IPS-18a (cell line): ENCODE results near the gene NARS2.
"Not testable (repeated sequence)": the region's sequence is repeated elsewhere in the genome, so short reads cannot be mapped to it uniquely, and the experiment has no call there.

Source experiments
- H3K27ac ChIP-seq: one replicate; pipeline ENCODE4 v1.5.1; 2013; ENCODE audit warnings: low read length
- H3K27me3 ChIP-seq: one replicate; pipeline ENCODE4 v1.6.1; 2013; ENCODE audit warnings: mild to moderate bottlenecking, low read length; ENCODE audit not compliant: control insufficient read depth, insufficient read depth
- H3K36me3 ChIP-seq: one replicate; pipeline ENCODE4 v1.6.1; 2013; ENCODE audit warnings: low read depth, low read length; ENCODE audit not compliant: control insufficient read depth
- H3K4me1 ChIP-seq: one replicate; pipeline ENCODE4 v1.6.1; 2013; ENCODE audit warnings: low read depth, low read length; ENCODE audit not compliant: control insufficient read depth
- H3K4me3 ChIP-seq: one replicate; pipeline ENCODE4 v1.5.1; 2013; ENCODE audit warnings: low read length
- H3K9ac ChIP-seq: one replicate; pipeline ENCODE4 v1.6.1; 2013; ENCODE audit warnings: mild to moderate bottlenecking, low read length, moderate library complexity
- H3K9me3 ChIP-seq: one replicate; pipeline ENCODE4 v1.6.1; 2013; ENCODE audit warnings: low read depth, low read length; ENCODE audit not compliant: control insufficient read depth

Gene NARS2

DNA sequence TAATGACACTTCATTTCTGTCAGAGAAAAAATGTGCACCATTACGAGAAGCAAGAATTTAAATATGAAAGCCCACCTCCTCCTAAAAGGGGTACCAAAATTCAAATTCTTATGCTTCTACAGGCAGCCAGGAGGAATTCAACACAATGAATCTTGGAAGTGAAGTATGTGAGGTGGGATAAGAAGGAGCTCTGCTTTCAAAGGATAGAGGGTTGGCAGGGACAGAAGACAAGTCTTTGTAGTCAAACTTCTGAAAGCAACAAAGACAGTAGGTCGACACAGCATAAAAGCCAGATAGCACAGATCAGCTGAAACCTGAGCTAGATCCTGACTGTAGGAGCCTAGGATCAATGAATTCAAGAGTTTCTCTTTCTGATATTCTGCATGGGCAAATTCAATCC lies 17.4 kb downstream of the NARS2 start:
- H3K4me3 ChIP-seq = no peak overlapping the region
- no peaks in the 10 kb centered on the region for H3K27me3 ChIP-seq
- peaks cover 12% of the 10 kb centered on the region for H3K4me1 ChIP-seq
- H3K36me3 ChIP-seq = peaks cover 6% of the 10 kb centered on the region
- H3K27ac ChIP-seq = no peak overlapping the region
- no peaks in the 10 kb centered on the region for H3K9me3 ChIP-seq
- H3K9ac ChIP-seq = no peak overlapping the region

DNA sequence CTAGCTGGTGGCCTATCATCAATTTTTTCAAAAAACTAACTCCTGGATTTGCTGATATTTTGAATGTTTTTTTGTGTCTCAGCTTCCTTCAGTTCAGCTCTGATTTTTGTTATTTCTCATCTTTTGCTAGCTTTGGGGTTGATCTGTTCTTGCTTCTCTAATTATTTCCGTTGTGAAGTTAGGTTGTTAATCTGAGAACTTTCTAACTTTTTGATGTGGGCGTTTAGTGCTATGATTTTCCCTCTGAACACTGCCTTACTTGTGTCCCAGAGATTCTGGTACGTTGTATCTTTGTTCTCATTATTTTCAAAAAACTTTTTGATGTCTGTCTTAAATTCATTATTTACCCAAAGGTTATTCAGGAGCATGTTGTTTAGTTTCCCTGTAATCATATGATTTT lies 19.1 kb downstream of the NARS2 start:
- Histone ChIP-seq H3K4me1 (peaks cover 17% of the 10 kb centered on the region), H3K4me3 (no peak overlapping the region), H3K9me3 (no peaks in the 10 kb centered on the region), H3K9ac (no peak overlapping the region), H3K36me3 (peaks cover 2% of the 10 kb centered on the region), H3K27me3 (no peaks in the 10 kb centered on the region), H3K27ac (no peak overlapping the region)

DNA sequence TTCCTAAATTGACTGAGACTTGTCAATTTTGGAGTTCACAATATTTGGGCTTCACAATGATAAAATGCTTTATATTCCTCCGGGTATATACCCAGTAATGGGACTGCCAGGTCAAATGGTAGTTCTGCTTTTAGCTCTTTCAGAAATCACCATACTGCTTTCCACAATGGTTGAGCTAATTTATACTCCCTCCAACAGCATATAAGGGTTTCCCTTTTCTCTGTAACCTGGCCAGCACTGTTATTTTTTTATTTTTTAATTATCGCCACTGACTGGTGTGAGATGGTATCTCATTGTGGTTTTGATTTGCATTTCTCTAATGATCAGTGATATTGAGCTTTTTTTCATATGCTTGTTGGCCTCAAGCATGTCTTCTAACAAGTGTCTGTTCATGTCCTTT lies 21.8 kb downstream of the NARS2 start:
- Histone ChIP-seq H3K27ac (no peak overlapping the region), H3K9ac (no peak overlapping the region), H3K9me3 (no peaks in the 10 kb centered on the region)

DNA sequence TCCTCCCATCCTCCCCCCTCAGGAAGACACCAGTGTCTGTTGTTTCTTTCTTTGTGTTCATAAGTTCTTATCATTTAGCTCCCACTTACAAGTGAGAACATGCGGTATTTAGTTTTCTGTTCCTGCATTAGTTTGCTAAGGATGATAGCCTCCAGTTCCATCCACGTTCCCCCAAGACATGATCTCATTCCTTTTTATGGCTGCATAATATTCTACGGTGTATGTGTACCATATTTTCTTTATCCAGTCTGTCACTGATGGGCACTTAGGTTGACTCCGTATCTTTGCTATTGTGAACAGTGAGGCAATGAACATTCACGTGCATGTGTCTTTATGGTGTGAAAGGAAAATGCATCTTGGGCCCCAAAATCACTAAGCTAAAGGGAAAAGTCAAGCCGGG lies 22.5 kb downstream of the NARS2 start:
- not testable (repeated sequence) for H3K9ac ChIP-seq, H3K9me3 ChIP-seq, H3K27ac ChIP-seq, H3K36me3 ChIP-seq, H3K27me3 ChIP-seq, H3K4me3 ChIP-seq
- H3K4me1 ChIP-seq = peaks cover 26% of the 10 kb centered on the region

More for the DNA sequence above, 21.8 kb downstream of the NARS2 start:
- H3K27me3 ChIP-seq = no peaks in the 10 kb centered on the region
- peaks cover 2% of the 10 kb centered on the region for H3K36me3 ChIP-seq
- H3K4me3 ChIP-seq = no peak overlapping the region
- peaks cover 31% of the 10 kb centered on the region for H3K4me1 ChIP-seq

DNA sequence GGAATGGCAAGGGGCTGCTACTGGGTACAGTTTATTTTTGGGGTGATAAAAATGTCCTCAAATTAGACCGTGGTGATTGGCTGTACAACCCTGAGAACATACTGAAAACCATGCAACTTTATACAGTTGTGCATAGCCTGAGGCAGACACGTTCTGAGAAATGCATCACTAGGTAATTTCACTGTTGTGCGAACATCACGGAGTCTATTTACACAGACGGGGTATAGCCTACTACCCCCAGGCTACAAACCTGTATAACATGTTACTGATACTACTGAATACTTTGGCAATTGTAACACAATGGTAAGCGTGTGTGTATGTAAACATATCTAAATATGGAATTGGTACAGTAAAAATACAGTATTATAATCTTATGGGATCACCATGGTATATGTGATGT lies 23.6 kb downstream of the NARS2 start:
- Histone ChIP-seq H3K27ac (no peak overlapping the region), H3K9me3 (no peaks in the 10 kb centered on the region), H3K9ac (no peak overlapping the region), H3K4me1 (peaks cover 25% of the 10 kb centered on the region), H3K27me3 (no peaks in the 10 kb centered on the region), H3K36me3 (peaks cover 2% of the 10 kb centered on the region), H3K4me3 (no peak overlapping the region)

DNA sequence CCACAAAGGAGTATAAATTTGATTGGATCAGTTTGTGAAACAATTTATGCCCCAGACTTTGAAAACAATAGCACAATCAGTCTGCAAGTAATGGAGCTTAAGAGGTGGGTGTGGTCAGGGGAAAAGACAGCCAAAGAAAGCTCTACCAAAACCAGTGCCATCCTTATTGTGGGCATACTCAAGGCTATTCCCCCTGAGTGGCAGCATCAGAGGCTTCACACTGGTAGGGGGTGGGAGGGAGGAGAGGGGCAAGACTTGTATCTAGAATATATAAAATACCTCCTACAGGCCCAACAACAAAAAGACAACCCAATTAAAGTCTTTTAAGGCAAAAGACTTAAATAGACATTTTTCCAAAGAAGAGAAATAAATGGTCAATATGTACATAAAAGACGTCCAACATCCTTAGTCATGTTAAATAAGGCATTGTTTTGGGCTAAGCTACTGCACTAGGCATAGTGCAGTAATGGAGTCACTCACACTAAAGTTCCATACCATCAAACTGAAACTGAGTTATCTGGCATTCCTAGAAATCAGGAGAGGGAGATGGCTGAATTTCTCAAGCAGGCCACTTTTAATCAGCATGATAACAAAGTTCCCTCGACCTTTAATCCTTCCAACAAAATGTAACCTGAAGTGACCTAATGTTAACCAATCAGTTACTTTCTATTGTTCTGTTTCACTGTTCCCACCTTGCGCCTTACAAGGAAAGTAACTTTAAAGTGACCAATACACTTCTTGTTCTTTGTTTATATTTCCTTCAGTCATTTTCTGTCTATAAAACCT lies 24.8 kb downstream of the NARS2 start:
- Histone ChIP-seq H3K27ac (peak overlapping the region; percentile 11), H3K4me3 (peak overlapping the region; percentile 32), H3K9ac (peak overlapping the region; percentile 19)

DNA sequence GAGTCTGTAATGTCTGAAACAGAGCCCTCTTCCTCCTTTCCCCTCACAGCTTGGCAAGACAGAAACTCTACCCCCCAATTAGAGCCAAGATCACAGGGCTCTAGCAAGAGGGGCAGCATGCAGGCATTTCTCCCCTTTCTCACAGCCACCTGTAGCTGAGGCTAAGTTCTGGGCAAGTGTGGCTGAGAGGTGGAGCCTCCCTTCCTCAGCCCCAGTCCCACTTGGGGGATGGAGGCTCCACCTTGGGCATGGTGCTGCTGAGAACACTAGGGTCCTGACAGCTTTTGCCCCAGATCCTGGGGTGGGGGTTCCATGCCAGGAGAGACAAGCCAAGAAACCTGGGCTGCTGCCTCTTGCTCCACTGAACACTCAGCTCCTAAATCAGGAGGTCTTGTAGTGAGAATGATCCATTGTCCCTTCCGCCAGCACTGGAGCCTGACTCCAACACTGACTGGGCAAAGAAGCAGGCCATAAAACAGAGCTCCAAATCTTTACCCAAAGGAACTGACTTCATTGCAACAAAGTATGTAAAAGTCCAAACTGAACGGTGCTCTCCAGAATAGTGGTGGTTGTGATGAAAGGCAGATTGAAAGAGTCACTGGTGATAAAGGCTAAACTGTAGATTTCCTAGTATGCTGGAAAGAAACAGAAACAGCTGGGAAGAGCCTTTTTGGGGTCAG lies 25.6 kb downstream of the NARS2 start:
- H3K9me3 ChIP-seq = no peaks in the 10 kb centered on the region
- no peaks in the 10 kb centered on the region for H3K36me3 ChIP-seq
- H3K4me3 ChIP-seq = no peak overlapping the region
- no peaks in the 10 kb centered on the region for H3K27me3 ChIP-seq
- no peak overlapping the region for H3K9ac ChIP-seq
- H3K27ac ChIP-seq = peak overlapping the region; percentile 0
- peaks cover 25% of the 10 kb centered on the region for H3K4me1 ChIP-seq

More for the DNA sequence above, 24.8 kb downstream of the NARS2 start:
- Histone ChIP-seq H3K4me1 (peaks cover 25% of the 10 kb centered on the region), H3K9me3 (no peaks in the 10 kb centered on the region), H3K36me3 (peaks cover 1% of the 10 kb centered on the region), H3K27me3 (no peaks in the 10 kb centered on the region)

DNA sequence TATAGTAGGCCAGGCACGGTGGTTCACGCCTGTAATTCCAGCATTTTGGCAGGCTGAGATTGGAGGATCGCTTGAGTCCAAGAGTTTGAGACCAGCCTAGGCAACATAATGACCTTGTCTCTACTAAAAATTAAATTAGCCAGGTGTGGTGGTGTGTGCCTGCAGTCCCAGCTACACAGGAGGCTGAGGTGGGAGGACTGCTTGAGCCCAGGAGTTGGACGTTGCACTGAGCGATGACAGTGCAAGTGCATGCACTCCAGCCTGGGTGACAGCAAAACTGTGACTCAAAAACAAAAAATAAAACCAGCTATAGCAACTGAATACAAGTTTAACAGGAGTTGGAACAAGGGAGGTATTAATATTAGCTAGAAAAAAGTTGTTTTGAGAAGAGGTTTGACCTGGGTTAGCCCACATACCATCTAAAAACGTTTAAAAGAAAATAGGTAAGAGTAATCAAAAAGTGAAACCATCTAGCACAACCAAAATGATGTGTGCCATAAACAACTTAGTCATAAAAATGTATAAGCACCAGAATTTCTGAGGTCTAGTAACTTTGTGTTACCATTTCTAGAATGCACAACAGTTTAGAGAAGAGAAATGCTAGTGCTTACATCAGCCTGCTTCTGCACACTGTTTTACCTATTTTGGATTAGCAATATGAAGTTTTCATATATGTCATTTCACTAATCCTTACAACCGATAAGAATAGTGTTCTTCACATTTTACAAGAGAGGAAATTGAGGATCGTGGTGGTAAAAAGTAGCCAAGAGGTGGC lies 26.5 kb downstream of the NARS2 start:
- Histone ChIP-seq H3K4me1 (peaks cover 25% of the 10 kb centered on the region), H3K27ac (no peak overlapping the region), H3K27me3 (no peaks in the 10 kb centered on the region), H3K36me3 (no peaks in the 10 kb centered on the region), H3K4me3 (no peak overlapping the region), H3K9me3 (no peaks in the 10 kb centered on the region), H3K9ac (no peak overlapping the region)

DNA sequence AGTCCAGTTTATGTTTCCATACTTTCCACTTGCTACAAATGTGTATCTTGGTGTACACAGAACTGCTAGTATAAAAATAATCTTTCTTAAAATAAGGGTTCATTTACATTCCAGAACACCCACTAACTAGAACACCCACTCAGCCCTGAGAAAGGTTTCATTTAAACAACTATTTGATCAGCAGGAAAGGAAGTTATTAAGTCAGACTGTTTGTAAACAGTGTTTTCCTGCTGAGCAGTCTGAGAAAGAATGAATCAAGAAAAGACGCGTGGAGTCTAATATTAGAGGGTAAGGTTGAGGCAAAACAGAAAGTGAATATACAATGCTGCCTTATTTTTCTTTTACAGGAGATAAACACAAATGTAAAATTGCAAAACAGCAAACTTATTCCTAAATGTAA lies 32.7 kb downstream of the NARS2 start:
- no peak overlapping the region for H3K27ac ChIP-seq
- H3K27me3 ChIP-seq = no peaks in the 10 kb centered on the region
- no peaks in the 10 kb centered on the region for H3K9me3 ChIP-seq
- no peaks in the 10 kb centered on the region for H3K4me1 ChIP-seq
- H3K4me3 ChIP-seq = no peak overlapping the region
- H3K36me3 ChIP-seq = peaks cover 3% of the 10 kb centered on the region
- H3K9ac ChIP-seq = no peak overlapping the region

DNA sequence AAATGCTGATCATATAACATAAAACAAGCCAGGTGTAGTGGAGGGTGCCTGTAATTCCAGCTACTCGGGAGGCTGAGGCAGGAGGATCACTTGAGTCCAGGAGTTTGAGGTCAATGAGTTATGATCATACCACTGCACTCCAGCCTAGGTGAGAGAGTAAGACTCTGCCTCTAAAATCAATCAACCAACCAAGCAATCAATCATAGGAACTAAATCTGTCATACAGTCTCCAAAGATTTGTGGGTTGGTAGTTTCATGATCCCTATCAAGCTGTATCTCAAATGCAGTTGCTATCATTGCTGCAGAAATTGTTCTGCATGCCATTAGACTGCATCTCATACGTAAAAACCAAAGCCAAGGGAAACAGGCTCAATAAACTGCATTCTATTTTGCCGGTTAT lies 33.1 kb downstream of the NARS2 start:
- Histone ChIP-seq H3K27ac (no peak overlapping the region), H3K4me1 (no peaks in the 10 kb centered on the region)

DNA sequence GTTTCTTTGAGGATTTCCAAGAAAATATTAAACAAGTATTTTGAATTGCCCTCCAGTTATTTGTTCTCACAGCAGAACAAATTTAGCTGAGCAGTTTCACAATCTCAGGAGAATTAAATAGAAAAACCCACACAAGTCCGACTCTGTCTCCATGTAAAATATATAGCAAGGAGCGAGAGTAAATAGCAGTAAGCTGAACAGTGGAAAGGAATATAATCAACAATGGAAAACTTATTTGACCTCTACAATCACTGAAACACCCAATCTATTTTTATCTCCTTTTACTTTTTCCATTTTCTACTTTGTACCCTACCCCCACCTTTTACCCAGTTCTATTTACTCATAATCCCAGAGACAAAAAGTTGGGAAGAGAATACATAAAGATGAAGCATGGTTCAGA lies 34.4 kb downstream of the NARS2 start:
- Histone ChIP-seq H3K27ac (no peak overlapping the region), H3K9me3 (no peaks in the 10 kb centered on the region), H3K27me3 (no peaks in the 10 kb centered on the region), H3K4me3 (no peak overlapping the region), H3K36me3 (peaks cover 6% of the 10 kb centered on the region), H3K4me1 (no peaks in the 10 kb centered on the region), H3K9ac (no peak overlapping the region)

More for the DNA sequence above, 33.1 kb downstream of the NARS2 start:
- Histone ChIP-seq H3K27me3 (no peaks in the 10 kb centered on the region), H3K36me3 (peaks cover 6% of the 10 kb centered on the region), H3K4me3 (no peak overlapping the region), H3K9ac (no peak overlapping the region), H3K9me3 (no peaks in the 10 kb centered on the region)
